Central memory CD4-positive, alpha-beta T cell (primary cell): ENCODE measurements around the gene PCDHGB7.
"Not testable (repeated sequence)": the region's sequence is repeated elsewhere in the genome, so short reads cannot be mapped to it uniquely, and the experiment has no call there.

Experiments
- DNase-seq: peaks from one replicate; pipeline ENCODE4 v3.0.0; 2022
- total RNA-seq, 3 experiments: gene quantifications; one replicate each; lab custom pipeline; 2026; lab: John Stamatoyannopoulos, UW

The PCDHGB7 gene
- 0 to 0.27 (median 0.11) reads per million in 3 experiments for total RNA-seq

DNA sequence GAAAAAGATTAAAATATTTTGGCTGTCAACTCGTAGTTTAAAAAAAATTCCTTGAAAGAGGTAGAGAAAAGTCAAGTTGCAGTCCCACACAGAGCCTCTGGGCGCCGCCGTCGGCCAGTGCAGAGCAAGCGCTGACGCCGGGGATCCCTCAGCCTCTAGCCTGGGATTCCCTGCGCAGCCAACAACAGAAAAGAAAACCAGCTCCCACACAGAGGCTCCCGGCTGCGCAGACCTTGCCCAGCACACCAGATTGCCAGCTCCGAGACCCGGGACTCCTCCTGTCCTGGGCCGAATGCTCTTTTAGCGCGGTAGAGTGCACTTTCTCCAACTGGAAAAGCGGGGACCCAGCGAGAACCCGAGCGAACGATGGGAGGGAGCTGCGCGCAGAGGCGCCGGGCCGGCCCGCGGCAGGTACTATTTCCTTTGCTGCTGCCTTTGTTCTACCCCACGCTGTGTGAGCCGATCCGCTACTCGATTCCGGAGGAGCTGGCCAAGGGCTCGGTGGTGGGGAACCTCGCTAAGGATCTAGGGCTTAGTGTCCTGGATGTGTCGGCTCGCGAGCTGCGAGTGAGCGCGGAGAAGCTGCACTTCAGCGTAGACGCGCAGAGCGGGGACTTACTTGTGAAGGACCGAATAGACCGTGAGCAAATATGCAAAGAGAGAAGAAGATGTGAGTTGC is at the start of gene PCDHGB7:
Gene PCDHGB7 (plus strand): TSS at position 184 of the 679 bp plus-strand sequence. CDS start 183 bp downstream, at position 367.
- not testable (repeated sequence) for DNase-seq

DNA sequence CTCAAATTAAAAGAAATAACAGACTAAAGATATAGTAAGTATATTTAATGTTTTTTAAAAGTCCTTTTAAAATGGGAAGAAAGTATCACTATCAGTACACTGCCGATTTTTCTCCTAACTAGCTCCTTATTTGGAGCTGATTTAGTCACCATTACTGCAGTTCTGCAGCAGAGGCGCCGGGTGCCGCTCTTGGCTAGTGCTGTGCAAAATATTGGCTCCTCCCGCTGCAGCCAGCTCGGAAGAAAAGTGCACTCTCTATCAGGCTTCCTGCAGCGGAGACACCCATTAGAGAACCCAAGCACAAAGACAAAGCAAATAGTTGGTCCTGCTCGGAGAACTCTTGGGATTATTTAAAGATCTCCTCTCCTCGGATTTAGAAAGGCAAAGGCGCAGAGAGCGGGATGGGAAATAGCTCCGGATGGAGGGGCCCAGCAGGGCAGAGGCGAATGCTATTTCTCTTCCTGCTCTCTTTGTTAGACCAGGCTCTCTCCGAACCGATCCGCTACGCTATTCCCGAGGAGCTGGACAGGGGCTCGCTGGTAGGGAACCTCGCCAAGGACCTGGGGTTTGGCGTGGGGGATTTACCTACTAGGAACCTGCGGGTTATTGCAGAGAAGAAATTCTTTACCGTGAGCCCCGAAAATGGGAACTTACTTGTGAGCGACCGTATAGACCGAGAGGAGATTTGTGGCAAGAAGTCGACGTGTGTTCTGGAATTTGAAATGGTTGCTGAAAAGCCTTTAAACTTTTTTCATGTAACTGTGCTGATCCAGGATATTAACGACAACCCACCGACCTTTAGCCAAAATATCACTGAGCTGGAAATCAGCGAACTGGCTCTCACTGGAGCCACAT is 47.3 kb upstream of the PCDHGB7 start, which contains the start of gene PCDHGB3:
Gene PCDHGB3 (plus strand): TSS at position 249 of the 855 bp plus-strand sequence. CDS start 153 bp downstream, at position 402.
- peak; percentile 27 for DNase-seq

DNA sequence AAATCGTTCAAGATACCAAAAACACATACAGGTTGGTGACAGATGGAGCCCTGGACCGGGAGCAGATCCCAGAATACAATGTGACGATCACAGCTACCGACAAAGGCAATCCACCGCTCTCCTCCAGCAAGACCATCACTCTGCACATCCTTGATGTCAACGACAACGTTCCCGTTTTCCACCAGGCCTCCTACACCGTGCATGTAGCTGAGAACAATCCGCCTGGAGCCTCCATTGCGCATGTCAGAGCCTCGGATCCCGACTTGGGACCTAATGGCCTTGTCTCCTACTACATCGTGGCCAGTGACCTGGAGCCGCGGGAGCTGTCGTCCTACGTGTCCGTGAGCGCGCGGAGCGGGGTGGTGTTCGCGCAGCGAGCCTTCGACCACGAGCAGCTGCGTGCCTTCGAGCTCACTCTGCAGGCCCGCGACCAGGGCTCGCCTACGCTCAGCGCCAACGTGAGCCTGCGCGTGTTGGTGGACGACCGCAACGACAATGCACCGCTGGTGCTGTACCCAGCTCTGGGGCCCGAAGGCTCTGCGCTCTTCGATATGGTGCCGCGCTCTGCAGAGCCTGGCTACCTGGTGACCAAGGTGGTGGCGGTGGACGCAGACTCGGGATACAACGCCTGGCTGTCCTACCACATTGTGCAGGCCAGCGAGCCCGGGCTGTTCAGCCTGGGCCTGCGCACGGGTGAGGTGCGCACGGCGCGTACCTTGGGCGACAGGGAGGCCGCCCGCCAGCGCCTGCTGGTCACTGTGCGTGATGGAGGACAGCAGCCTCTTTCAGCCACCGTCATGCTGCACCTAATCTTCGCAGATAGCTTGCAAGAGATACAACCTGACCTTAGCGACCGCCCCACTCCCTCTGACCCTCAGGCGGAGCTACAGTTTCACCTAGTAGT is 45.7 kb upstream of the PCDHGB7 start:
- DNase-seq: no peak

DNA sequence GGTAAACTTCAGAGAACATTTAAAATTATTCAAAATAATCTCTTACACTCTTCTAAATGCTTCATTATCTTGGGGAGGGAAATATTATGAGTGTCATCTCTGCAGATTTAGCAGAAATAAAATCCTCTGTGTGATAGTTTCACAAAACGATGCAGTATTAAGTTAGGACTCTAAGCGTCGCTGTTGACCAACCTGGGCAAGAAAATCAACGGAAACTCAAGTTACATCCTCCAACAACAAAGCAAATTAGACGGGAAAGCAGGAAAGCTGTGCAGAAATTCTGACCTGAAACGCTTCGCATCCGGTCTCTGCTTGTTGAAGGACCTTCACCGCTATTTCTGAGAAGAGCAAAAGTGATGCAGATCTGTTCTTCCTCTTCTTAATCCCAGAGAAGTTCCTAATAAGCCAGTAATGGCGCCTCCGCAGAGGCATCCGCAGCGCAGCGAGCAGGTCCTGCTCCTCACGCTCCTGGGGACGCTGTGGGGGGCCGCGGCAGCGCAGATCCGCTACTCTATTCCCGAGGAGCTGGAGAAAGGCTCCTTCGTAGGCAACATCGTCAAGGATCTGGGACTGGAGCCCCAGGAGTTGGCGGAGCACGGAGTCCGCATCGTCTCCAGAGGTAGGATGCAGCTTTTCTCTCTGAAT is 43.7 kb upstream of the PCDHGB7 start, which contains the start of gene PCDHGA6:
Gene PCDHGA6 (plus strand): TSS at position 219 of the 645 bp plus-strand sequence. CDS start 193 bp downstream, at position 412.
- DNase-seq: no peak

DNA sequence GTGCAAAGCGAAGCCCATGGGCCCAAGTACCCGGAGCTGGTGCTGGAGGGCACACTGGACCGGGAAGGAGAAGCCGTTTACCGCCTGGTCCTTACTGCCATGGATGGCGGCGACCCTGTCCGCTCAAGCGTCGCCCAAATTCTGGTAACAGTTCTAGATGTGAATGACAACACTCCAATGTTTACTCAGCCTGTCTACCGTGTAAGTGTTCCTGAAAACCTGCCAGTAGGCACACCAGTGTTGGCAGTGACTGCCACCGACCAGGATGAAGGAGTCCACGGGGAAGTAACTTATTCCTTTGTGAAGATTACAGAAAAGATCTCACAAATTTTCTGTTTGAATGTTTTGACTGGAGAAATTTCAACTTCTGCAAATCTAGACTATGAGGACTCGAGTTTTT is 42.9 kb upstream of the PCDHGB7 start:
- DNase-seq: no peak

DNA sequence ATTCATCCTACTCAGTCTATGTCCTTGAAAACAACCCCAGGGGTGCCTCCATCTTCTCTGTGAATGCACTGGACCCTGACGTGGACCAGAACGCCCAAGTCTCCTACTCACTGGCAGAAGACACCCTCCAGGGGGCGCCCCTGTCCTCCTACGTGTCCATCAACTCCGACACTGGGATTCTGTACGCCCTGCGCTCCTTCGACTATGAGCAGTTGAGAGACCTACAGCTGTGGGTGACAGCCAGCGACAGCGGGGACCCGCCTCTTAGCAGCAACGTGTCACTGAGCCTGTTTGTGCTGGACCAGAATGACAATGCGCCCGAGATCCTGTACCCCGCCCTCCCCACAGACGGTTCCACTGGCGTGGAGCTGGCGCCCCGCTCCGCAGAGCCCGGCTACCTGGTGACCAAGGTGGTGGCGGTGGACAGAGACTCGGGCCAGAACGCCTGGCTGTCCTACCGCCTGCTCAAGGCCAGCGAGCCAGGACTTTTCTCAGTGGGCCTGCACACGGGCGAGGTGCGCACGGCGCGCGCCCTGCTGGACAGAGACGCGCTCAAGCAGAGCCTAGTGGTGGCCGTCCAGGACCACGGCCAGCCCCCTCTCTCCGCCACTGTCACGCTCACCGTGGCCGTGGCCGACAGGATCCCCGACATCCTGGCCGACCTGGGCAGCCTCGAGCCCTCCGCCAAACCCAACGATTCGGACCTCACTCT is 41.9 kb upstream of the PCDHGB7 start:
- DNase-seq: not testable (repeated sequence)

DNA sequence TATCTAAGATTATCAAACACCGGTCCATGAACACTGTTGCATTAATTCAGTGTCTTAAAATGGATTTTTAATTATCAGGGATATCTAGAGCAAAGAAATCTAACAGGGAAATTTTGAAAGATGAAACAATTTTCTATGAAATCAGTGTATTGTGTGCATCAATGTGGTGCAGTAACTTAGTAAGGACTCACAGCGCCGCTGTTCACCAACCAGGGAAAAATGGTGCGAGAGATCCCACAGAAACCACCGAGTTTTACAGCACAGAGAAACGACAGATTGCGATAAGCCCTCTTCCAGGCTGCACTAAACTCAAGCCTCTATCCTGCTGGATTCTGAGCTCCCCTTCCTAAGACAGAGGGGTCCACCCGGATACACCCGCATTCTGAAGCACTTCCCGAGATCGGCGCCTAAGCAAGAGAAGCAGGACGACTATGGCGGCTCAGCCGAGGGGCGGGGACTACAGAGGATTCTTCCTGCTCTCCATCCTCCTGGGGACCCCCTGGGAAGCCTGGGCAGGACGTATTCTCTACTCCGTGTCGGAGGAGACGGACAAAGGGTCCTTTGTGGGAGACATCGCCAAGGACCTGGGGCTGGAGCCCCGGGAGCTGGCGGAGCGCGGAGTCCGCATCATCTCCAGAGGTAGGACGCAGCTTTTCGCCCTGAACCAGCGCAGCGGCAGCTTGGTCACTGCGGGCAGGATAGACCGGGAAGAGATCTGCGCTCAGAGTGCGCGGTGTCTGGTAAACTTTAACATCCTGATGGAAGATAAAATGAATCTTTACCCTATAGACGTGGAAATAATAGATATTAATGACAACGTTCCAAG is 34.8 kb upstream of the PCDHGB7 start, which contains the start of gene PCDHGA7:
Gene PCDHGA7 (plus strand): TSS at position 274 of the 826 bp plus-strand sequence. CDS start 158 bp downstream, at position 432.
- DNase-seq: no peak

DNA sequence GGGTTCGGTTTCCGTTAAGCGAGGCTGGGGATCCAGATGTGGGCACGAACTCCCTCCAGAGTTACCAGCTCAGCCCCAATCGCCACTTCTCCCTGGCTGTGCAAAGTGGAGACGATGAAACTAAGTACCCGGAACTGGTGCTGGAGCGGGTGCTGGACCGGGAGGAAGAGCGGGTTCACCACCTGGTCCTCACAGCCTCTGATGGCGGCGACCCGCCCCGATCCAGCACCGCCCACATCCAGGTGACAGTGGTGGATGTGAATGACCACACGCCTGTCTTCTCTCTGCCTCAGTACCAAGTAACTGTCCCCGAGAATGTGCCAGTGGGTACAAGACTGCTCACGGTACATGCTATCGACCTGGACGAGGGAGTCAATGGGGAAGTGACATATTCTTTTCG is 34.1 kb upstream of the PCDHGB7 start:
- no peak for DNase-seq

DNA sequence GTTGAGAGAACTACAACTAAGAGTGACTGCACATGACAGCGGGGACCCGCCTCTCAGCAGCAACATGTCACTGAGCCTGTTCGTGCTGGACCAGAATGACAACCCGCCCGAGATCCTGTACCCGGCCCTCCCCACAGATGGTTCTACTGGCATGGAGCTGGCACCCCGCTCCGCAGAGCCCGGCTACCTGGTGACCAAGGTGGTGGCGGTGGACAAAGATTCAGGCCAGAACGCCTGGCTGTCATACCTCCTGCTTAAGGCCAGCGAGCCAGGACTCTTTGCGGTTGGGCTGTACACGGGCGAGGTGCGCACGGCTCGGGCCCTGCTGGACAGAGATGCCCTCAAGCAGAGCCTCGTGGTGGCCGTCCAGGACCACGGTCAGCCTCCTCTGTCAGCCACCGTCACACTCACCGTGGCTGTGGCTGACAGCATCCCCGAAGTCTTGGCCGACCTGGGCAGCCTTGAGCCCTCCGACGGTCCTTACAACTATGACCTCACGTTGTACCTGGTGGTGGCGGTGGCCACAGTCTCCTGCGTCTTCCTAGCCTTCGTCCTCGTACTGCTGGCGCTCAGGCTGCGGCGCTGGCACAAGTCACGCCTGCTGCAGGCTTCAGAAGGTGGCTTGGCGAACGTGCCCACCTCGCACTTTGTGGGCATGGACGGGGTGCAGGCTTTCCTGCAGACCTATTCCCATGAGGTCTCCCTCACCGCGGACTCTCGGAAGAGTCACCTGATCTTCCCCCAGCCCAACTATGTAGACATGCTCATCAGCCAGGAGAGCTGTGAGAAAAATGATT is 32.8 kb upstream of the PCDHGB7 start:
- DNase-seq: no peak

DNA sequence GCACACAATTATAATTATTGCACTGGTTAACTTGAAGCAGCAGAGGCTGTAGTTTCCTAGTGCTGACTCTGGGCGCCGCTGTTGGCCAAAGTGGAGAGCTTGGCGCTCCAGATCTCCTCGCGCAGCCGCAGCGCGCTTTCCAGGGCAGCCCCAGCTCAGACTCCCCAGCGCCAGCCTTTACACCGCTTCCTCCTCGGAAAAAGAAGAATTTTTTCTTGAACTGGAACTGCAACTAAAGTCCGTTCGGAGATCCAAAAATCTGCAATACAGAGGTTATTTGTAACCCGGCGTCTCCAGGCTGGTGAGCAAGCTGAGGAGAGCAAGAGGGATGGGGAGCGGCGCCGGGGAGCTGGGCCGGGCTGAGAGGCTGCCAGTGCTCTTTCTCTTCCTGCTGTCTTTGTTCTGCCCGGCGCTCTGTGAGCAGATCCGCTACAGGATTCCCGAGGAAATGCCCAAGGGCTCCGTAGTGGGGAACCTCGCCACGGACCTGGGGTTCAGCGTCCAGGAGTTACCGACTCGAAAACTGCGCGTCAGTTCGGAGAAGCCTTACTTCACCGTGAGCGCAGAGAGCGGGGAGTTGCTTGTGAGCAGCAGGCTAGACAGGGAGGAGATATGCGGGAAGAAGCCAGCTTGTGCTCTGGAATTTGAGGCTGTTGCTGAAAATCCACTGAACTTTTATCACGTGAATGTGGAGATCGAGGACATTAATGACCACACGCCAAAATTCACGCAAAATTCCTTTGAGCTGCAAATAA is 29.7 kb upstream of the PCDHGB7 start, which contains the start of gene PCDHGB4:
Gene PCDHGB4 (plus strand): TSS at position 142 of the 755 bp plus-strand sequence. CDS start 187 bp downstream, at position 329.
- DNase-seq: not testable (repeated sequence)

DNA sequence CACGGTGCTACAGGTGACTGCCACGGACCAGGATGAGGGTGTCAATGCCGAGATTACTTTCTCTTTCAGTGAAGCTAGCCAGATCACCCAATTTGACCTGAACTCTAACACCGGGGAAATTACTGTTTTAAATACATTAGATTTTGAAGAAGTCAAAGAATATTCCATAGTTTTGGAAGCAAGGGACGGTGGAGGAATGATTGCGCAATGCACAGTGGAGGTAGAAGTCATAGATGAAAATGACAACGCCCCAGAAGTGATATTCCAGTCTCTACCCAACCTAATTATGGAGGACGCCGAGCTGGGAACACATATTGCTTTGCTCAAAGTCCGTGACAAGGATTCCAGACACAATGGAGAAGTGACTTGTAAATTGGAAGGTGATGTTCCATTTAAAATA is 28.8 kb upstream of the PCDHGB7 start:
- no peak for DNase-seq

DNA sequence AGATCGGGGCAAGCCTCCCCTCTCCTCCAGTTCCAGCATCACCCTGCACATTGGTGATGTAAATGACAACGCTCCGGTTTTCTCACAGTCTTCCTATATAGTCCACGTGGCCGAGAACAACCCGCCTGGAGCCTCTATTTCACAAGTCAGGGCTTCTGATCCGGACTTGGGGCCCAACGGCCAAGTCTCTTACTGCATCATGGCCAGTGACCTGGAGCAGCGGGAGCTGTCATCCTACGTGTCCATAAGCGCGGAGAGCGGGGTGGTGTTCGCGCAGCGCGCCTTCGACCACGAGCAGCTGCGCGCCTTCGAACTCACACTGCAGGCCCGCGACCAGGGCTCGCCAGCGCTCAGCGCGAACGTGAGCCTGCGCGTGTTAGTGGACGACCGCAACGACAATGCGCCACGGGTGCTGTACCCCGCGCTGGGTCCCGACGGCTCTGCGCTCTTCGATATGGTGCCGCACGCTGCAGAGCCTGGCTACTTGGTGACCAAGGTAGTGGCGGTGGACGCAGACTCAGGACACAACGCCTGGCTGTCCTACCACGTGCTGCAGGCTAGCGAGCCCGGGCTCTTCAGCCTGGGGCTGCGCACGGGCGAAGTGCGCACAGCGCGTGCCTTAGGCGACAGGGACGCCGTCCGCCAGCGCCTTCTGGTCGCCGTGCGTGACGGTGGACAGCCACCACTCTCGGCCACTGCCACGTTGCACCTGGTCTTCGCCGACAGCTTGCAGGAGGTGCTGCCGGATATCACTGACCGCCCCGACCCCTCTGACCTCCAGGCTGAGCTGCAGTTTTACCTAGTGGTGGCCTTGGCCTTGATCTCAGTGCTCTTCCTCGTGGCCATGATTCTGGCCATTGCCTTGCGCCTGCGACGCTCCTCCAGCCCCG is 28.1 kb upstream of the PCDHGB7 start:
- DNase-seq: no peak

DNA sequence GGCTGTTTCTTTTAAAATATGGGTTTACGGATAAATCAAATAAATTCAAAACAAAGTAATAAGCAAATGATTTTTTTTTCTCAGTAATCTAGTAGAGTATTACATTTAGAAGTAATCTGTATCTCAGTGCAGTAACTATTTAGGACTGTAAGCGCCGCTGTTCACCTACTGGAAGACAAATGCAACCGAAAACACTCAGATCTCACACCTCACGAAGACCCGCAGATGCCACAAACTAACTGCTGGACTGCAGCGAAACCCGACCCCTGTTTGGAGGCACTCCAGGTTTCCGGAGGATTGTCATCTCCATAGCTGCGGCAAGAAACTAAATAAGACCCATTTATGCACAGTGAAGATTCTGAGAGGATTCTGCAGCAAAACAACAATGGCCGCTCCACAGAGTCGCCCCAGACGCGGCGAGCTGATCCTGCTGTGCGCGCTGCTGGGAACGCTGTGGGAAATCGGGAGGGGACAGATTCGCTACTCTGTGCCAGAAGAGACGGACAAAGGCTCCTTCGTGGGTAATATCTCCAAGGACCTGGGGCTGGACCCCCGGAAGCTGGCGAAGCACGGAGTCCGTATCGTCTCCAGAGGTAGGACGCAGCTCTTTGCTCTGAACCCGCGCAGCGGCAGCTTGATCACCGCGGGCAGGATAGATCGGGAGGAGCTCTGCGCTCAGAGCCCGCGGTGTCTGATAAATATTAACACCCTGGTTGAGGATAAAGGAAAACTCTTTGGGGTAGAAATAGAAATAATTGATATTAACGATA is 24.9 kb upstream of the PCDHGB7 start, which contains the start of gene PCDHGA8:
Gene PCDHGA8 (plus strand): TSS at position 205 of the 770 bp plus-strand sequence. CDS start 181 bp downstream, at position 386.
- no peak for DNase-seq

DNA sequence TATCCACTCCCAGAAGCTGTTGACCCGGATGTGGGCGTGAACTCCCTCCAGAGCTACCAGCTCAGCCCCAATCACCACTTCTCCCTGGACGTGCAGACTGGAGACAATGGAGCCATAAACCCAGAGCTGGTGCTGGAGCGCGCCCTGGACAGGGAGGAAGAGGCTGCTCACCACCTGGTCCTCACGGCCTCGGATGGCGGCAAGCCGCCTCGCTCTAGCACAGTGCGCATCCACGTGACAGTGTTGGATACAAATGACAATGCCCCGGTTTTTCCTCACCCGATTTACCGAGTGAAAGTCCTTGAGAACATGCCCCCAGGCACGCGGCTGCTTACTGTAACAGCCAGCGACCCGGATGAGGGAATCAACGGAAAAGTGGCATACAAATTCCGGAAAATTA is 24.2 kb upstream of the PCDHGB7 start:
- DNase-seq: no peak

DNA sequence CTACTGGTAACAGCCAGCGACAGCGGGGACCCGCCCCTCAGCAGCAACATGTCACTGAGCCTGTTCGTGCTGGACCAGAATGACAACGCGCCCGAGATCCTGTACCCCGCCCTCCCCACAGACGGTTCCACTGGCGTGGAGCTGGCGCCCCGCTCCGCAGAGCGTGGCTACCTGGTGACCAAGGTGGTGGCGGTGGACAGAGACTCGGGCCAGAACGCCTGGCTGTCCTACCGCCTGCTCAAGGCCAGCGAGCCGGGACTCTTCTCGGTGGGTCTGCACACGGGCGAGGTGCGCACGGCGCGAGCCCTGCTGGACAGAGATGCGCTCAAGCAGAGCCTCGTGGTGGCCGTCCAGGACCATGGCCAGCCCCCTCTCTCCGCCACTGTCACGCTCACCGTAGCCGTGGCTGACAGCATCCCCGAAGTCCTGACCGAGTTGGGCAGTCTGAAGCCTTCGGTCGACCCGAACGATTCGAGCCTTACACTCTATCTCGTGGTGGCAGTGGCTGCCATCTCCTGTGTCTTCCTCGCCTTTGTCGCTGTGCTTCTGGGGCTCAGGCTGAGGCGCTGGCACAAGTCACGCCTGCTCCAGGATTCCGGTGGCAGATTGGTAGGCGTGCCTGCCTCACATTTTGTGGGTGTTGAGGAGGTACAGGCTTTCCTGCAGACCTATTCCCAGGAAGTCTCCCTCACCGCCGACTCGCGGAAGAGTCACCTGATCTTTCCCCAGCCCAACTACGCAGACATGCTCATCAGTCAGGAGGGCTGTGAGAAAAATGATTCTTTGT is 22.9 kb upstream of the PCDHGB7 start:
- not testable (repeated sequence) for DNase-seq
